ENCODE results near the gene TMEM19.

GRCh38 chr12:71719647-71720370 is 33.9 kb downstream of the TMEM19 start:
- TF ChIP-seq EZH2 (IDR thresholded peaks at IDR 0.05) (no peak), POLR2AphosphoS5 (IDR thresholded peaks at IDR 0.05; ENCODE audit: borderline replicate concordance, low read depth, low read length) (no peak), FOXP2 (optimal IDR thresholded peaks at IDR 0.05; ENCODE audit: control extremely low read depth, extremely low read length, insufficient read depth) (no peak)

Measured in SK-N-MC (cell line).